HG02885 (cell line): ENCODE data around the gene LMOD3.

Source experiments
- ATAC-seq: cut with Tn5 transposase; IDR thresholded peaks from one replicate; pipeline ENCODE4 v1.9.1; 2021; ENCODE audit warnings: mild to moderate bottlenecking; ENCODE audit not compliant: unreplicated experiment, poor library complexity

Gene LMOD3

GRCh38 chr3:69095636-69096035 lies 26.8 kb downstream of the LMOD3 start:
- ATAC-seq, result peak; percentile 22

GRCh38 chr3:69094467-69095205 lies 27.8 kb downstream of the LMOD3 start:
- ATAC-seq, result no peak

- ATAC-seq, result peak; percentile 76
These were observed 30.3 kb downstream of the LMOD3 start for GRCh38 chr3:69092030-69092516.

GRCh38 chr3:69091389-69092029 lies 30.9 kb downstream of the LMOD3 start:
- ATAC-seq, result no peak

GRCh38 chr3:69090021-69090420 lies 32.4 kb downstream of the LMOD3 start:
- no peak for ATAC-seq

- ATAC-seq, result peak; percentile 17
These were observed 34.3 kb downstream of the LMOD3 start for GRCh38 chr3:69088063-69088462.

- no peak for ATAC-seq
These were observed 35.2 kb downstream of the LMOD3 start for GRCh38 chr3:69087030-69087791.

GRCh38 chr3:69085833-69086722 lies 36.3 kb downstream of the LMOD3 start:
- ATAC-seq, result no peak

- no peak for ATAC-seq
These were observed 37.1 kb downstream of the LMOD3 start for GRCh38 chr3:69085168-69085832.

- peak; percentile 50 for ATAC-seq
These were observed 37.8 kb downstream of the LMOD3 start, which contains the start of gene ARL6IP5 for GRCh38 chr3:69084326-69085167. ARL6IP5 (plus strand) TSS chr3:69084937; CDS start chr3:69085048, 111 bp downstream.

- ATAC-seq, result peak; percentile 65
These were observed 39.6 kb downstream of the LMOD3 start for GRCh38 chr3:69082805-69083204.

- no peak for ATAC-seq
These were observed 40.0 kb downstream of the LMOD3 start for GRCh38 chr3:69082361-69082760.

GRCh38 chr3:69081583-69082262 lies 40.7 kb downstream of the LMOD3 start:
- ATAC-seq, result no peak

- ATAC-seq, result peak; percentile 52
These were observed 42.0 kb downstream of the LMOD3 start, which contains the start of gene UBA3 for GRCh38 chr3:69080233-69080920. UBA3 (minus strand) TSS chr3:69080365; CDS start chr3:69080353, 12 bp downstream.

- peak; percentile 21 for ATAC-seq
These were observed 42.9 kb downstream of the LMOD3 start for GRCh38 chr3:69079269-69080159.

- no peak for ATAC-seq
These were observed 49.5 kb downstream of the LMOD3 start for GRCh38 chr3:69072928-69073327.
